ENCODE data around the gene FBXL13.
"Not testable (repeated sequence)": the region's sequence is repeated elsewhere in the genome, so short reads cannot be mapped to it uniquely, and the experiment has no call there.

The FBXL13 gene

DNA sequence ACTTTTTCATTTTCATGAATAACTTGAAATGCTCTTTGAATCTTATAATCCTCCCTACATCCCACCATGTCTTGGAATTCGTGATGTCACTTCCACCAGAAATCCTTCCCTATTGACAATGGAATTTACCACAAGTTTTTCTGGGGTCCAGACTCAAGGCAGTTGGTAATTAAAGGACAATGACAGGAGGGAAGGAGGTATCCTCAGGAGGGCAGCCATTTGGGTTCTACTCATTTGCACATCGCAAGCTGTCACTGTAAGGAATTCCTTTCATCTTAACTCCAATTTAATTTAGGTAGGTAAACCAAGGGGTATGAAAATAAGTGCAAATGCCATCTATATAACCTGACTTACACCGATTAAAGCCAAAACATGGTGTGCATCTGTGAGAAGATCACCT lies 139.9 kb downstream of the FBXL13 start:
- no peak for DNase-seq (ENCODE audit: low spot score)

- DNase-seq (ENCODE audit: low spot score) = no peak
Observed at GRCh38 chr7:102934239-102934638, 140.4 kb downstream of the FBXL13 start.

- DNase-seq (ENCODE audit: low spot score) = peak; percentile 94
Observed at GRCh38 chr7:102933763-102934162, 140.8 kb downstream of the FBXL13 start.

DNA sequence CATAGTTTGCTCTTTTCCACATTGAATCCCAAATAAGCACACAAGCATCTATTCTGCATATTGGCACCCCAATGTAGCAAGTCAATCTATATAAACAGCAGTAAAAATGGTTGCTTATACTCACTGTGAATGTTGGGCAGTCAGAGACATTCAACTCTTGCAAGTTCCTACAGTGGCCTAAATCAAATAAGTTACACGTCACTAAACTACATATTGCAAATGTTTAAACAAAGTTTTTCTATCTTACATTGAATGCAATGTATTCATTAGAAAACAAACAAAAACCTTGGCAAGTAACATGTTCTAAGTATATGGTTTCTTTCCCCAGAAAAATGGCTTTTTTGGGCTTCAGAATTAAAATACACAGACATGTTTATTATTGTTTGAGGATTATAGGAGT lies 142.8 kb downstream of the FBXL13 start:
- DNase-seq (ENCODE audit: low spot score) = no peak

- peak; percentile 10 for DNase-seq (ENCODE audit: low spot score)
Observed at GRCh38 chr7:102927312-102927933, 147.2 kb downstream of the FBXL13 start.

GRCh38 chr7:102926783-102927140 lies 147.8 kb downstream of the FBXL13 start:
- DNase-seq (ENCODE audit: low spot score) = no peak

- peak; percentile 24 for DNase-seq (ENCODE audit: low spot score)
Observed at GRCh38 chr7:102925976-102926782, 148.4 kb downstream of the FBXL13 start.

DNA sequence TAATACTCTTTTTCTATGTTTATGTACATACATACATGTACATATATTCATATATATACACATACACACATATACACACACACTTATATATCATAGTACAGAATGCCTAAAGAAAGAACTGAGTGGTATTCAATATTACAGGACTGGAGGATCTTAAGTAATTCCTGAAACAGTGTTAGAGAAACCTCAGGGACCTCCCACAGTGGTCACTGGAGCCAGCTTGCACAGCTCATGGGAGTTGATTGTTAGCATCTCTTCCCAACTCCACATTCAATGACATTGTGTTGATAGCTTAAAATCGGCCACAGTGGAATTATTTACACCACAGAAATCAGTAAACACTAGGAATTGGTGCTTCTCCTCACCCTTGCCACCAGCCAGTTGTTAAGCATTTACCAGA lies 155.8 kb downstream of the FBXL13 start:
- DNase-seq (ENCODE audit: low spot score) = no peak

- no peak for DNase-seq (ENCODE audit: low spot score)
Observed at GRCh38 chr7:102917436-102918353, 156.9 kb downstream of the FBXL13 start.

DNA sequence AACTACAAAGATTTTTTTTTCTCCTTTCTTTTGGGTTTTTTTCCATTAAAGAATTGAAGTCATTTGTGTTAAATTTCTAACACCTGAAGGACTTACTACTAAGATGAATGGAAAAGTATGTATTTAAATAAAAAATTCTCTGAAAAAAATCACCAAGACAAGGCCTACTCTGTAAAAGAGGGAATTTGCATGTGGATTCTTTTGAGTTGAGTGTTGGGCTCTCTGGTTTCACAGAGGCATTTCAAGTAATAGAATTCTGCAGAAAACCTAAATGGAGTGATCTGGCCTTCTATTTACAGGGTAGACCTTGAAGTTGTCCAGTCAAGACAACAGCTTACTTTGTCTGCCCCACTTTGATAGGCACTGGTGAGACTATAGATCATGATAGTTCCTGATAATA lies 157.7 kb downstream of the FBXL13 start:
- no peak for DNase-seq (ENCODE audit: low spot score)

GRCh38 chr7:102916426-102916825 lies 158.2 kb downstream of the FBXL13 start:
- peak; percentile 53 for DNase-seq (ENCODE audit: low spot score)

- no peak for DNase-seq (ENCODE audit: low spot score)
Observed at GRCh38 chr7:102914585-102914984, 160.0 kb downstream of the FBXL13 start.

GRCh38 chr7:102913826-102914225 lies 160.8 kb downstream of the FBXL13 start:
- DNase-seq (ENCODE audit: low spot score) = no peak

- peak; percentile 29 for DNase-seq (ENCODE audit: low spot score)
Observed at GRCh38 chr7:102912742-102913141, 161.9 kb downstream of the FBXL13 start, which contains the start of gene LRRC17. Gene LRRC17, plus strand, starts transcription at chr7:102913000. Its CDS starts 20,914 bp downstream, at chr7:102933914.

- no peak for DNase-seq (ENCODE audit: low spot score)
Observed at GRCh38 chr7:102908676-102909075, 165.9 kb downstream of the FBXL13 start.

GRCh38 chr7:102903576-102903975 lies 171.0 kb downstream of the FBXL13 start:
- DNase-seq (ENCODE audit: low spot score) = not testable (repeated sequence)

DNA sequence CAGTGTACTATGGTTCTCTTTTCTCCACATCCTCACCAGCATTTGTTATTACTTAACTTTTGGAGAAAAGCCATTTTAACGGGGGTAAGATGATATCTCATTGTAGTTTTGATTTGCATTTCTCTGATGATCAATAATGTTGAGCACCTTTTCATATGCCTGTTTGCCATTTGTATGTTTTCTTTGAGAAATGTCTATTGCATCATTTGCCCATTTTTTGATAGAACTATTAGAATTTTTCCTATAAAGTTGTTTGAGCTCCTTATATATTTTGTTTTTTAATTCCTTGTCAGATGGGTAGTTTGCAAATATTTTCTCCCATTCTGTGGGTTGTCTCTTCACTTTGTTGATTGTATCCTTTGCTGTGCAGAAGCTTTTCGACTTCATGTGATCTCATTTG lies 172.5 kb downstream of the FBXL13 start:
- not testable (repeated sequence) for DNase-seq (ENCODE audit: low spot score)

- no peak for DNase-seq (ENCODE audit: low spot score)
Observed at GRCh38 chr7:102898532-102898859, 176.1 kb downstream of the FBXL13 start.

- DNase-seq (ENCODE audit: low spot score) = no peak
Observed at GRCh38 chr7:102897856-102898531, 176.6 kb downstream of the FBXL13 start.

DNA sequence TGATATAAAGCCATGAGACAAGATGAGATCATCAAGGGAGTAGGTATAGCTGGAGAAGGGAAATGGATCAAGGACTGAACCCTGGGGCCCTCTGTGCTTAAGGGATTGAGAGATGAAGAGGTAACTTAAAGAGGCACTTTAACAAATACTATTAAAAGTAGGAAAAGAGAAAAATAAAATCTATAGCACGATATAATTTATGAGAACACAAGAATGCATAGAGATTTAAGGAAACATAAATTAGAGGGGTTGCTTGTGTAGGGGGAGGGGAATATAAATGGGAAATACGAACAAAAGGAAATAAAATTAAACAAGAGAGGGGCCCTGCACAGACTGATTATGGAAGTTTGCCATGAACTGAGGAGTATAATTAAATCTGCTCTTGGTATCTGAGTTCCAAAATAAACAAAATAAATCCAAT lies 177.4 kb downstream of the FBXL13 start:
- DNase-seq (ENCODE audit: low spot score) = no peak

DNA sequence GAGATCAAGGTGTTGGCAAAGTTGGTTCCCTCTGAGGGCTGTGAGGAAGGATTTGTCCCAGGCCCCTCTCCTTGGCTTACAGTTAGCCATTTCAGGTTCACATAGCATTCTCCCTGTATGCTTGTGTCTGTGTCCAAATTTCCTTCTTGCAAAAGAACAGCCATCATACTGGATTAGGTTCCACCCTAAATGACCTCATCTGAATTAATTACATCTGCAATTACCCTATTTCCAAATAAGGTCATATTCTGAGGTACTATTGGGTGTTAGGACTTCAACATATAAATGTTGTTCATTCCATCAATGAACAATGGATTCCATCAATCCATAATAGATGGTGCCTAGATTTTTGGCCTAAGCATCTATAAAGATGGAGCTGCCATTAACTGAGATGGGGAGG lies 178.0 kb downstream of the FBXL13 start:
- no peak for DNase-seq (ENCODE audit: low spot score)

- DNase-seq (ENCODE audit: low spot score) = no peak
Observed at GRCh38 chr7:102895602-102896001, 179.0 kb downstream of the FBXL13 start.
